Gastrocnemius medialis (tissue), 4 donors: ENCODE results near the gene ANXA4. TPM values are rescaled to one million over a fixed set of nuclear protein-coding genes. Genes with fewer than 3 reads are reported as not detected.

ENCODE experiments used
- ATAC-seq, 2 donors: fragments of 150-250 bp; one replicate each; pipeline ENCODE4 v1.9.1; 2016
- DNase-seq, 2 donors: peaks; one replicate each; pipeline ENCODE4 v3.0.0-alpha.2; 2019
- H3K27ac ChIP-seq, 4 donors: fragments of 200-600 bp; sonication (generic); 1 replicate in 1 of 4; 2 replicates in 3 of 4; pipeline ENCODE4 v1.5.1; 2016 to 2018; ENCODE audit warnings: mild to moderate bottlenecking in 2 of 4, moderate library complexity in 1 of 4
- H3K27me3 ChIP-seq, 3 donors: fragments of 200-600 bp; sonication (generic) in 2 of 3; 1 replicate in 1 of 3; 2 replicates in 2 of 3; pipeline versions ENCODE4 v1.5.1 to v1.6.0; 2016 to 2019; ENCODE audit warnings: mild to moderate bottlenecking in 1 of 3, moderate library complexity in 1 of 3
- H3K36me3 ChIP-seq, 2 donors: fragments of 200-600 bp; sonication (generic) in 1 of 2; one replicate each; pipeline ENCODE4 v1.5.1; 2017 to 2018
- H3K4me1 ChIP-seq, 2 donors: fragments of 200-600 bp; sonication (generic) in 1 of 2; one replicate each; pipeline ENCODE4 v1.5.1; 2016 to 2017; ENCODE audit warnings: mild to moderate bottlenecking in 2 of 2
- H3K4me3 ChIP-seq, 4 donors: fragments of 200-600 bp; sonication (generic) in 3 of 4; 1 replicate in 1 of 4; 2 replicates in 3 of 4; pipeline ENCODE4 v1.5.1; 2016 to 2019; ENCODE audit warnings: mild to moderate bottlenecking in 2 of 4
- H3K9me3 ChIP-seq, 3 donors: fragments of 200-600 bp; sonication (generic) in 2 of 3; 1 replicate in 1 of 3; 2 replicates in 2 of 3; pipeline ENCODE4 v1.5.1; 2016 to 2019
- CTCF ChIP-seq, 5 experiments: fragments of 450-650 bp in 3 of 5; fragments of 200-600 bp in 2 of 5; sonication (generic) in 2 of 5; IDR thresholded peaks in 4 of 5; conservative IDR thresholded peaks in 1 of 5; 1 replicate in 4 of 5; 2 replicates in 1 of 5; pipeline ENCODE4 v1.5.1; 2016 to 2019; ENCODE audit warnings: antibody characterized with exemption in 5 of 5, mild to moderate bottlenecking in 3 of 5, moderate library complexity in 3 of 5
- POLR2A ChIP-seq, 2 donors: fragments of 450-650 bp; IDR thresholded peaks; one replicate each; pipeline ENCODE4 v1.6.1; 2017; ENCODE audit warnings: antibody characterized with exemption in 2 of 2, mild to moderate bottlenecking in 2 of 2, moderate library complexity in 2 of 2
- in situ Hi-C, 4 donors: fragments of 200-750 bp; cut with MboI; loops; one replicate each; pipeline versions ENCODE4 v1.15.0 to v1.8.0; 2017; ENCODE audit warnings: low sequenced_read_pairs in 4 of 4
- intact Hi-C: fragments of 100-400 bp; cut with DNase I; formaldehyde crosslinking; loops from one replicate; pipeline ENCODE4 v1.15.1; 2023; ENCODE audit warnings: low total_unique reads
- total RNA-seq, 4 donors: library from RNA; depleted of rRNA; stranded (reverse); fragments of >200 nt; gene quantifications; one replicate each; pipeline versions ENCODE4 v1.1.0 to v1.2.3, GENCODE V29; 2016

ANXA4 gene
- total RNA-seq, 4 donors from 2014 or later, result 10.7 to 17.0 (median 15.8) TPM

- Histone ChIP-seq H3K4me1 (peaks cover 63 to 65% of the 10 kb centered on the region in 2 donors), H3K27ac (peak overlapping the region in 3 of 4 donors; percentile 16 to 94 (median 70)), H3K36me3 (no peaks in the 10 kb centered on the region), H3K9me3 (no peaks in the 10 kb centered on the region), H3K27me3 (no peaks in the 10 kb centered on the region), H3K4me3 (no peak overlapping the region)
- intact Hi-C loops, result no loop called here
- TF ChIP-seq POLR2A (IDR thresholded peaks at IDR 0.05) (no peak), CTCF (IDR thresholded peaks at IDR 0.05 in 4 of 5, conservative IDR thresholded peaks at IDR 0.05 in 1 of 5) (no peak)
- in situ Hi-C loops, result no loop called here
- ATAC-seq (no peak), DNase-seq (no peak)
Observed at GRCh38 chr2:69766014-69766413, 24.1 kb downstream of the ANXA4 start.

DNA sequence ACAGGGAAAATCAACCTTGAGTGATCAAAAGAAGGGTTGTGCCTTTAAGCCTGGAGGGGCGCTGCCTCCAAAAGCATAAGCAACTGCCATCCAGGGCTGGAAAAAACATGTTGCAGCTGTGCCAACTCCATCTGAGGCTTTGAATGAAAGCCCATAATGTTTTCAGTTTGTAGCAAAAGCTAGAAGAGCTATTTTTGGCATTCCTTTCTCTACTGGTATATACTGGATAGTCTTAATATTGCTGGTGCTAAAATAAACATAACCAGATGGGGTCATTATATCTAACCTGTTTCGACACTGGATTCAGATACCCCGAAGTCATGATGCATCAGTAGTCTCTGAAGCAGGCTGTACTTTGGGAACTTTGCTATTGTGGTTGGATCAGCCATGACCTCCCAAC is 25.1 kb downstream of the ANXA4 start:
- Histone ChIP-seq H3K4me1 (peaks cover 73 to 74% of the 10 kb centered on the region in 2 donors), H3K9me3 (no peaks in the 10 kb centered on the region), H3K36me3 (no peaks in the 10 kb centered on the region), H3K4me3 (no peak overlapping the region), H3K27ac (peak overlapping the region; percentile 50 to 94 (median 82)), H3K27me3 (no peaks in the 10 kb centered on the region)
- DNase-seq (no peak), ATAC-seq (no peak)
- no peak for TF ChIP-seq POLR2A (IDR thresholded peaks at IDR 0.05)
- TF ChIP-seq CTCF (IDR thresholded peaks at IDR 0.05 in 4 of 5, conservative IDR thresholded peaks at IDR 0.05 in 1 of 5), result no peak
- in situ Hi-C loops (no loop called here), intact Hi-C loops (no loop called here)

GRCh38 chr2:69768235-69768634 is 26.3 kb downstream of the ANXA4 start:
- H3K9me3 ChIP-seq, result no peaks in the 10 kb centered on the region
- in situ Hi-C loops, result no loop called here
- no peaks in the 10 kb centered on the region for H3K36me3 ChIP-seq
- DNase-seq (no peak), ATAC-seq (no peak)
- H3K27me3 ChIP-seq, result no peaks in the 10 kb centered on the region
- TF ChIP-seq CTCF (IDR thresholded peaks at IDR 0.05 in 4 of 5, conservative IDR thresholded peaks at IDR 0.05 in 1 of 5) (no peak), POLR2A (IDR thresholded peaks at IDR 0.05) (no peak)
- peak overlapping the region; percentile 94 to 99 (median 96) for H3K27ac ChIP-seq
- intact Hi-C loops, result no loop called here
- no peak overlapping the region for H3K4me3 ChIP-seq
- peaks cover 85 to 86% of the 10 kb centered on the region in 2 donors for H3K4me1 ChIP-seq

DNA sequence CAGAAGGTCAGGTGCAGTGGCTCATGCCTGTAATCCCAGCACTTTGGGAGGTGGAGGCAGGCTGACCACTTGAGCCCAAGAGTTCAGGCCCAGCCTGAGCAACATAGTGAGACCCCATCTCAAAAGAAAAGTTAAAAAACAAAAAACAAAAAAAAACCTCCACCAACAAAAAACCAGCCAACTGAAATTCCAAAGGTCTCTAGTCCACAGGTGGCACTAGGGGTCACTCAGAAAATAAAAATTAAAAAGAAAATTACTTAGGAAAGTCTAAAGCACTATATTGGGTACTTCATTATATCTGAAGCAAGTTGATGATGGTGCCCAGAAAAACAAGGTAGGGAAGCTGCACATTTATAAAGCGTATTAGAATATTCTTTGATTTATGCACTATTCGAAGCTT is 26.9 kb downstream of the ANXA4 start:
- DNase-seq, result no peak
- peak overlapping the region; percentile 94 to 99 (median 96) for H3K27ac ChIP-seq
- in situ Hi-C loops, result no loop called here
- intact Hi-C loops, result no loop called here
- no peaks in the 10 kb centered on the region for H3K9me3 ChIP-seq
- no peaks in the 10 kb centered on the region for H3K27me3 ChIP-seq
- no peak overlapping the region for H3K4me3 ChIP-seq
- H3K36me3 ChIP-seq, result no peaks in the 10 kb centered on the region
- TF ChIP-seq CTCF (IDR thresholded peaks at IDR 0.05 in 4 of 5, conservative IDR thresholded peaks at IDR 0.05 in 1 of 5) (no peak), POLR2A (IDR thresholded peaks at IDR 0.05) (no peak)
- peaks cover 90 to 91% of the 10 kb centered on the region in 2 donors for H3K4me1 ChIP-seq
- ATAC-seq, result no peak

GRCh38 chr2:69769272-69769671 is 27.3 kb downstream of the ANXA4 start:
- H3K4me1 ChIP-seq, result peaks cover 86 to 89% of the 10 kb centered on the region in 2 donors
- H3K36me3 ChIP-seq, result no peaks in the 10 kb centered on the region
- no peaks in the 10 kb centered on the region for H3K27me3 ChIP-seq
- no peaks in the 10 kb centered on the region for H3K9me3 ChIP-seq
- ATAC-seq (no peak), DNase-seq (no peak)
- in situ Hi-C loops (no loop called here), intact Hi-C loops (no loop called here)
- no peak overlapping the region for H3K4me3 ChIP-seq
- TF ChIP-seq POLR2A (IDR thresholded peaks at IDR 0.05) (no peak), CTCF (IDR thresholded peaks at IDR 0.05 in 4 of 5, conservative IDR thresholded peaks at IDR 0.05 in 1 of 5) (no peak)
- H3K27ac ChIP-seq, result peak overlapping the region; percentile 94 to 99 (median 96)
